GM18505 (cell line): ENCODE data around the gene SGCD.
"Not testable (repeated sequence)": the region's sequence is repeated elsewhere in the genome, so short reads cannot be mapped to it uniquely, and the experiment has no call there.

ENCODE experiments used
- ATAC-seq: cut with Tn5 transposase; IDR thresholded peaks from one replicate; pipeline ENCODE4 v1.9.1; 2021; ENCODE audit not compliant: unreplicated experiment
- POLR2A ChIP-seq: IDR thresholded peaks from 4 replicates; pipeline ENCODE4 v1.6.1; 2011; ENCODE audit warnings: borderline replicate concordance; ENCODE audit not compliant: insufficient read depth, insufficient read length; ENCODE audit errors: extremely low read depth

Gene SGCD

GRCh38 chr5:156587012-156587411 lies 260.0 kb downstream of the SGCD start:
- no peak for ATAC-seq
- TF ChIP-seq POLR2A, result no peak

GRCh38 chr5:156588306-156588705 lies 261.3 kb downstream of the SGCD start:
- no peak for TF ChIP-seq POLR2A
- no peak for ATAC-seq

- no peak for ATAC-seq
- TF ChIP-seq POLR2A, result no peak
These were observed 262.4 kb downstream of the SGCD start for GRCh38 chr5:156589104-156589945.

DNA sequence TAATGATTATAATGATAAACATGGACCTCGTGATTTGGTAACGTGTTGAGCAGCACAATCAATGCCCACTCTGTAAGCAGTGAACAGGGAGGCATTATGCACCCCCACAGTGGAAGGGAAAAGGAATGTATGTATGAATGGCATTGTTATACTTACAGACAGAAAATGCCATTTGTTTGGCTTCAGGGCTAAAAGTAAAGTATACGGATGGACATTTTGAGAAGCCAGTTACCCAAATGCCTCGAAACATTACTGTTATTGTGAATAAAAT lies 262.9 kb downstream of the SGCD start:
- no peak for ATAC-seq
- TF ChIP-seq POLR2A, result no peak

DNA sequence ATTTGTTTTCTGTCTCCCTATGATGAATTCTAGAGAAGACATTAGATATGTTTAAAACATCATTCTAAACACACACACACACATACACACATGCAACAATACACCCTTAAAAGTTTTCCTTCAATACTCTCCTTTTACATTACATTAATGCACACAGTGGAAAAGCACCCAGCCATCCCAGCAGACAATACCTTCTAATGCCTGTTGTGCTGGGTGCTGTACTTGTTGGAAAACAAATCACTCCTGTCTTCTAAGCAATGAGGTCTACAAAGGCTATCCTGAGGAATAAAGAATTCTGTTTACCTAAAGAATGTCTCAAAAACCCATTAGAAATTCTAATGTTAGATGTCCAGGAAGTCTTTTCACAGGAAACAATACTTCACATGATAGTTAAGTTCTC lies 264.0 kb downstream of the SGCD start:
- ATAC-seq, result no peak

DNA sequence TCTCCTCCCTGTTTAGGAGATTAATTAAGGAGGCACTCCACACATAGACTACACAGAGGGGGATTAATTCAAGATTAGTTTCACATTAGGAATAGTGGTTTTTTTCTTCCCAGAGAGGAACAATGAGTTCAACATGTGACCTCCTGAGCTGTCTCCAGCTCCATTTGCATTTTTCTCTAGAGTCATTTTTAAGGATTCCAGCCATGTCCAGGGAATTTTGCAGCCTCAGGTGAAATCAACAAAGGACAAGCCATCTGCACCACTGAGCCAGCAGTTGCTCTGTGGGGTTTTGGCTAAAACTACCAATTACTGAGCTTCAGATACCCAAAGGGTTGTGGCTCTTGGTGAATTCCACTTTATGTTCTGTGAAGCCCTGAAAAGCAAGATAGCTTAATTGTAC lies 264.7 kb downstream of the SGCD start:
- no peak for TF ChIP-seq POLR2A
- ATAC-seq, result no peak

More for the DNA sequence above, 264.0 kb downstream of the SGCD start:
- TF ChIP-seq POLR2A, result no peak

DNA sequence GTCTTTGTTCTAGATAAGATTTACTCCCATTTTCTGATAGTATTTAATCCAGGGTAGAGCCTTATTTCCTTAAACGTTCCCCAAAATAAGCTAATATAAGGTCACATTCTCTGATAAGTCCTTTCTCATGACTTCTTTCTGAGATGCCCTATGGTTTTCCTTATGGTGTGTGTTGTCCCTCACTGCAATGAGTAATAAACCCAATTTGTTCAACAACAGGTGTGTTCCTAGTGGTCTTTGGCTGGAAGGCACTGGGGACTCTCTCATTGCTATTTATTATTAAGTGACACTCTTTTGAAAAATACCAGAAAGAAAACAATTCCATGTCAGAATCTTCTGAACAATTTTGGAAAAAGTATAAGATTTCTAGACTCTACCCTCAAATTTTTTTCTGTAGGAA lies 266.6 kb downstream of the SGCD start:
- no peak for TF ChIP-seq POLR2A
- ATAC-seq, result no peak

- ATAC-seq, result no peak
These were observed 267.4 kb downstream of the SGCD start for GRCh38 chr5:156594406-156594805.

GRCh38 chr5:156595132-156595787 lies 268.3 kb downstream of the SGCD start:
- no peak for ATAC-seq
- TF ChIP-seq POLR2A, result no peak

More at GRCh38 chr5:156594406-156594805, 267.4 kb downstream of the SGCD start:
- no peak for TF ChIP-seq POLR2A

GRCh38 chr5:156597276-156597675 lies 270.3 kb downstream of the SGCD start:
- no peak for ATAC-seq
- TF ChIP-seq POLR2A, result no peak

DNA sequence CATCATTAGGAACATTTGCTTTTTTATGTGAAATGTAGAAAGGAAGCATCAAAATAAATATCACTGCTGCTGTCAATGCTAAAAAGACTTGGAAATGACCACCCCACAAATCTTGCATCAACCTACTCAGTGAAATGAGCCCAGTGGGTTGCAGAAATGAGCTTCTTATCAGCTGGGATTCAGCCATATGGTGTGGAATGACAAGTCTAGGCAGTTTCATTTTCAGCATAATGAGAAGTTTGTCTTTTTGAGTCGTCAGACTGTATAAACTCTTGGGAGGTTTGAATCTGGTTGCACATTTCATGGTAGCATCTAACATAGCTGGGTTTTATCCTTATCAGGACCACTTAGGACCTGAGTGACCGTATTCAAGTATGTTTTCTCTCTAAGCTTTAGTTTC lies 272.0 kb downstream of the SGCD start:
- no peak for TF ChIP-seq POLR2A
- ATAC-seq, result no peak

GRCh38 chr5:156610582-156610981 lies 283.6 kb downstream of the SGCD start:
- not testable (repeated sequence) for ATAC-seq

GRCh38 chr5:156615901-156616300 lies 288.9 kb downstream of the SGCD start:
- no peak for TF ChIP-seq POLR2A
- no peak for ATAC-seq

GRCh38 chr5:156617426-156617825 lies 290.5 kb downstream of the SGCD start:
- ATAC-seq, result no peak
- no peak for TF ChIP-seq POLR2A
